Astrocyte (in vitro differentiated cells and primary cell): ENCODE results near the gene ST6GALNAC1.

Experiments used
- CTCF ChIP-seq: IDR thresholded peaks from 2 replicates; pipeline ENCODE4 v1.5.1; 2011; ENCODE audit warnings: low read depth, mild to moderate bottlenecking, inconsistent platforms, low read length, moderate library complexity; ENCODE audit not compliant: insufficient read depth
- EZH2 ChIP-seq: IDR thresholded peaks from 2 replicates; pipeline ENCODE4 v1.6.1; 2012; ENCODE audit warnings: mild to moderate bottlenecking, low read length, inconsistent platforms; ENCODE audit not compliant: insufficient read depth

- TF ChIP-seq CTCF (no peak), EZH2 (peak; percentile 66)
Measured at GRCh38 chr17:76585033-76585648, 58.4 kb downstream of the ST6GALNAC1 start.
